GM19193 (cell line): ENCODE results near the gene COX8C.

Experiments
- POLR2A ChIP-seq: IDR thresholded peaks from 4 replicates; pipeline ENCODE4 v1.6.1; 2011; ENCODE audit not compliant: insufficient read depth, insufficient read length; ENCODE audit errors: extremely low read depth

COX8C gene

GRCh38 chr14:93317210-93317874, 29.6 kb upstream of the COX8C start:
- no peak for TF ChIP-seq POLR2A

GRCh38 chr14:93317875-93318807, 28.8 kb upstream of the COX8C start:
- TF ChIP-seq POLR2A, result no peak

- TF ChIP-seq POLR2A, result no peak
Observed at GRCh38 chr14:93318927-93319326, 28.1 kb upstream of the COX8C start.

GRCh38 chr14:93319494-93319893, 27.5 kb upstream of the COX8C start:
- no peak for TF ChIP-seq POLR2A

GRCh38 chr14:93319958-93320357, 27.0 kb upstream of the COX8C start:
- TF ChIP-seq POLR2A, result no peak

- no peak for TF ChIP-seq POLR2A
Observed at GRCh38 chr14:93320489-93320888, 26.5 kb upstream of the COX8C start.

- no peak for TF ChIP-seq POLR2A
Observed at GRCh38 chr14:93322929-93323599, 23.9 kb upstream of the COX8C start.

- no peak for TF ChIP-seq POLR2A
Observed at GRCh38 chr14:93323600-93324174, 23.3 kb upstream of the COX8C start.

- no peak for TF ChIP-seq POLR2A
Observed at GRCh38 chr14:93326196-93326595, 20.8 kb upstream of the COX8C start.

- no peak for TF ChIP-seq POLR2A
Observed at GRCh38 chr14:93328546-93328945, 18.4 kb upstream of the COX8C start.

- TF ChIP-seq POLR2A, result no peak
Observed at GRCh38 chr14:93329965-93330608, 16.9 kb upstream of the COX8C start.

- TF ChIP-seq POLR2A, result no peak
Observed at GRCh38 chr14:93330609-93331000, 16.4 kb upstream of the COX8C start.

GRCh38 chr14:93331002-93331727, 15.8 kb upstream of the COX8C start:
- no peak for TF ChIP-seq POLR2A
